ENCODE results near the gene HYAL3. TPM values are rescaled to one million over a fixed set of nuclear protein-coding genes. Genes with fewer than 3 reads are reported as not detected.

The HYAL3 gene
- total and polyA plus RNA-seq, 2 of the 13 experiments (the other 11 are each of a cell fraction or from before 2014, with no cell fraction given), result 5.5 to 10.4 TPM

DNA sequence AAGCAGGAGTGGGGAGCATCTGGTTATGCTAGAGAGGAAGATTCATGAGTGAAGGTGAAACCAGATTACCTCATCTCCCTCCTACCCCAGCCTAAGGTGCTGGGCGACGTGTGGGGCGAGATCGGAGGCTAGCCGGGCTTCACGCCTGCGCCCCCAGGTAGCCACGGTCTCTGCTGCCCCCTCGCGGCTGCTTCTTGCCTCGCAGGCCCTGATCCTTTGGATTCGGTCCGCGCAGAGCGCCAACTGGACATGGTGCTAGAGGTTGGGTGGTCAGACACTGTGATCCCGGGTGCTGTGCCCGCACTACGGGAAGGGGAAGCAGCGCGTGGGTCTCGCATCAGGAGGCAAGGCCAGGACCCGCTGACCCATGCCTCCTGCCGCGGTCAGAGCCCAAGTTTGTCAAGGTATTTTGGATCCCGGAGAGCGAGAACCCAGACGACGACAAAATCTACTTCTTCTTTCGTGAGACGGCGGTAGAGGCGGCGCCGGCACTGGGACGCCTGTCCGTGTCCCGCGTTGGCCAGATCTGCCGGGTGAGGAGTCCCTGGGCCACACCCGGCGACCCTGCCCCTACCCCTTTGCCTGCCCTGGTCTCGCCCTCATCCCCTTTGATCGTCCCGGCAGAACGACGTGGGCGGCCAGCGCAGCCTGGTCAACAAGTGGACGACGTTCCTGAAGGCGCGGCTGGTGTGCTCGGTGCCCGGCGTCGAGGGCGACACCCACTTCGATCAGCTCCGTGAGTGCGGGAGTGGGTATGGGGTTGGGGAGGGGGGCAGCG is 26.1 kb downstream of the HYAL3 start (continued):
- TF ChIP-seq, protein P1, sequence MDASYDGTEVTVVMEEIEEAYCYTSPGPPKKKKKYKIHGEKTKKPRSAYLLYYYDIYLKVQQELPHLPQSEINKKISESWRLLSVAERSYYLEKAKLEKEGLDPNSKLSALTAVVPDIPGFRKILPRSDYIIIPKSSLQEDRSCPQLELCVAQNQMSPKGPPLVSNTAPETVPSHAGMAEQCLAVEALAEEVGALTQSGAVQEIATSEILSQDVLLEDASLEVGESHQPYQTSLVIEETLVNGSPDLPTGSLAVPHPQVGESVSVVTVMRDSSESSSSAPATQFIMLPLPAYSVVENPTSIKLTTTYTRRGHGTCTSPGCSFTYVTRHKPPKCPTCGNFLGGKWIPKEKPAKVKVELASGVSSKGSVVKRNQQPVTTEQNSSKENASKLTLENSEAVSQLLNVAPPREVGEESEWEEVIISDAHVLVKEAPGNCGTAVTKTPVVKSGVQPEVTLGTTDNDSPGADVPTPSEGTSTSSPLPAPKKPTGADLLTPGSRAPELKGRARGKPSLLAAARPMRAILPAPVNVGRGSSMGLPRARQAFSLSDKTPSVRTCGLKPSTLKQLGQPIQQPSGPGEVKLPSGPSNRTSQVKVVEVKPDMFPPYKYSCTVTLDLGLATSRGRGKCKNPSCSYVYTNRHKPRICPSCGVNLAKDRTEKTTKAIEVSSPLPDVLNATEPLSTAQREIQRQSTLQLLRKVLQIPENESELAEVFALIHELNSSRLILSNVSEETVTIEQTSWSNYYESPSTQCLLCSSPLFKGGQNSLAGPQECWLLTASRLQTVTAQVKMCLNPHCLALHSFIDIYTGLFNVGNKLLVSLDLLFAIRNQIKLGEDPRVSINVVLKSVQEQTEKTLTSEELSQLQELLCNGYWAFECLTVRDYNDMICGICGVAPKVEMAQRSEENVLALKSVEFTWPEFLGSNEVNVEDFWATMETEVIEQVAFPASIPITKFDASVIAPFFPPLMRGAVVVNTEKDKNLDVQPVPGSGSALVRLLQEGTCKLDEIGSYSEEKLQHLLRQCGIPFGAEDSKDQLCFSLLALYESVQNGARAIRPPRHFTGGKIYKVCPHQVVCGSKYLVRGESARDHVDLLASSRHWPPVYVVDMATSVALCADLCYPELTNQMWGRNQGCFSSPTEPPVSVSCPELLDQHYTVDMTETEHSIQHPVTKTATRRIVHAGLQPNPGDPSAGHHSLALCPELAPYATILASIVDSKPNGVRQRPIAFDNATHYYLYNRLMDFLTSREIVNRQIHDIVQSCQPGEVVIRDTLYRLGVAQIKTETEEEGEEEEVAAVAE (CRISPR knock-in tag; IDR thresholded peaks at IDR 0.05; ENCODE audit: borderline replicate concordance), result no peak
- TF ChIP-seq ZNF121 (CRISPR knock-in tag; IDR thresholded peaks at IDR 0.05), result no peak
- TF ChIP-seq NFATC3 (CRISPR knock-in tag; IDR thresholded peaks at IDR 0.05), result no peak
- 0 out of 2 replicates have a peak, but pooled peaks have one; percentile 21 for TF ChIP-seq JUN (CRISPR knock-in tag; IDR thresholded peaks at IDR 0.05)
- TF ChIP-seq SKI (IDR thresholded peaks at IDR 0.05; ENCODE audit: partially characterized antibody), result peak; percentile 13
- no peak for TF ChIP-seq ZNF672 (CRISPR knock-in tag; IDR thresholded peaks at IDR 0.05)
- TF ChIP-seq ZNF678 (CRISPR knock-in tag; IDR thresholded peaks at IDR 0.05), result no peak
- TF ChIP-seq, protein P2, sequence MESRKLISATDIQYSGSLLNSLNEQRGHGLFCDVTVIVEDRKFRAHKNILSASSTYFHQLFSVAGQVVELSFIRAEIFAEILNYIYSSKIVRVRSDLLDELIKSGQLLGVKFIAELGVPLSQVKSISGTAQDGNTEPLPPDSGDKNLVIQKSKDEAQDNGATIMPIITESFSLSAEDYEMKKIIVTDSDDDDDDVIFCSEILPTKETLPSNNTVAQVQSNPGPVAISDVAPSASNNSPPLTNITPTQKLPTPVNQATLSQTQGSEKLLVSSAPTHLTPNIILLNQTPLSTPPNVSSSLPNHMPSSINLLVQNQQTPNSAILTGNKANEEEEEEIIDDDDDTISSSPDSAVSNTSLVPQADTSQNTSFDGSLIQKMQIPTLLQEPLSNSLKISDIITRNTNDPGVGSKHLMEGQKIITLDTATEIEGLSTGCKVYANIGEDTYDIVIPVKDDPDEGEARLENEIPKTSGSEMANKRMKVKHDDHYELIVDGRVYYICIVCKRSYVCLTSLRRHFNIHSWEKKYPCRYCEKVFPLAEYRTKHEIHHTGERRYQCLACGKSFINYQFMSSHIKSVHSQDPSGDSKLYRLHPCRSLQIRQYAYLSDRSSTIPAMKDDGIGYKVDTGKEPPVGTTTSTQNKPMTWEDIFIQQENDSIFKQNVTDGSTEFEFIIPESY (CRISPR knock-in tag; IDR thresholded peaks at IDR 0.05), result peak; percentile 100
- peak; percentile 47; the same call in 1 of the 2 replicates for TF ChIP-seq KAT8 (CRISPR knock-in tag; IDR thresholded peaks at IDR 0.05)
- TF ChIP-seq BRD4 (CRISPR knock-in tag; IDR thresholded peaks at IDR 0.05), result no peak
- TF ChIP-seq, protein P3, sequence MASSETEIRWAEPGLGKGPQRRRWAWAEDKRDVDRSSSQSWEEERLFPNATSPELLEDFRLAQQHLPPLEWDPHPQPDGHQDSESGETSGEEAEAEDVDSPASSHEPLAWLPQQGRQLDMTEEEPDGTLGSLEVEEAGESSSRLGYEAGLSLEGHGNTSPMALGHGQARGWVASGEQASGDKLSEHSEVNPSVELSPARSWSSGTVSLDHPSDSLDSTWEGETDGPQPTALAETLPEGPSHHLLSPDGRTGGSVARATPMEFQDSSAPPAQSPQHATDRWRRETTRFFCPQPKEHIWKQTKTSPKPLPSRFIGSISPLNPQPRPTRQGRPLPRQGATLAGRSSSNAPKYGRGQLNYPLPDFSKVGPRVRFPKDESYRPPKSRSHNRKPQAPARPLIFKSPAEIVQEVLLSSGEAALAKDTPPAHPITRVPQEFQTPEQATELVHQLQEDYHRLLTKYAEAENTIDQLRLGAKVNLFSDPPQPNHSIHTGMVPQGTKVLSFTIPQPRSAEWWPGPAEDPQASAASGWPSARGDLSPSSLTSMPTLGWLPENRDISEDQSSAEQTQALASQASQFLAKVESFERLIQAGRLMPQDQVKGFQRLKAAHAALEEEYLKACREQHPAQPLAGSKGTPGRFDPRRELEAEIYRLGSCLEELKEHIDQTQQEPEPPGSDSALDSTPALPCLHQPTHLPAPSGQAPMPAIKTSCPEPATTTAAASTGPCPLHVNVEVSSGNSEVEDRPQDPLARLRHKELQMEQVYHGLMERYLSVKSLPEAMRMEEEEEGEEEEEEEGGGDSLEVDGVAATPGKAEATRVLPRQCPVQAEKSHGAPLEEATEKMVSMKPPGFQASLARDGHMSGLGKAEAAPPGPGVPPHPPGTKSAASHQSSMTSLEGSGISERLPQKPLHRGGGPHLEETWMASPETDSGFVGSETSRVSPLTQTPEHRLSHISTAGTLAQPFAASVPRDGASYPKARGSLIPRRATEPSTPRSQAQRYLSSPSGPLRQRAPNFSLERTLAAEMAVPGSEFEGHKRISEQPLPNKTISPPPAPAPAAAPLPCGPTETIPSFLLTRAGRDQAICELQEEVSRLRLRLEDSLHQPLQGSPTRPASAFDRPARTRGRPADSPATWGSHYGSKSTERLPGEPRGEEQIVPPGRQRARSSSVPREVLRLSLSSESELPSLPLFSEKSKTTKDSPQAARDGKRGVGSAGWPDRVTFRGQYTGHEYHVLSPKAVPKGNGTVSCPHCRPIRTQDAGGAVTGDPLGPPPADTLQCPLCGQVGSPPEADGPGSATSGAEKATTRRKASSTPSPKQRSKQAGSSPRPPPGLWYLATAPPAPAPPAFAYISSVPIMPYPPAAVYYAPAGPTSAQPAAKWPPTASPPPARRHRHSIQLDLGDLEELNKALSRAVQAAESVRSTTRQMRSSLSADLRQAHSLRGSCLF (CRISPR knock-in tag; IDR thresholded peaks at IDR 0.05; ENCODE audit: borderline replicate concordance), result no peak
- TF ChIP-seq, protein P4, sequence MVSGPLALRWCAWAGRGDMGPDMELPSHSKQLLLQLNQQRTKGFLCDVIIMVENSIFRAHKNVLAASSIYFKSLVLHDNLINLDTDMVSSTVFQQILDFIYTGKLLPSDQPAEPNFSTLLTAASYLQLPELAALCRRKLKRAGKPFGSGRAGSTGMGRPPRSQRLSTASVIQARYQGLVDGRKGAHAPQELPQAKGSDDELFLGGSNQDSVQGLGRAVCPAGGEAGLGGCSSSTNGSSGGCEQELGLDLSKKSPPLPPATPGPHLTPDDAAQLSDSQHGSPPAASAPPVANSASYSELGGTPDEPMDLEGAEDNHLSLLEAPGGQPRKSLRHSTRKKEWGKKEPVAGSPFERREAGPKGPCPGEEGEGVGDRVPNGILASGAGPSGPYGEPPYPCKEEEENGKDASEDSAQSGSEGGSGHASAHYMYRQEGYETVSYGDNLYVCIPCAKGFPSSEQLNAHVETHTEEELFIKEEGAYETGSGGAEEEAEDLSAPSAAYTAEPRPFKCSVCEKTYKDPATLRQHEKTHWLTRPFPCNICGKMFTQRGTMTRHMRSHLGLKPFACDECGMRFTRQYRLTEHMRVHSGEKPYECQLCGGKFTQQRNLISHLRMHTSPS (CRISPR knock-in tag; IDR thresholded peaks at IDR 0.05; ENCODE audit: low read depth), result 0 out of 2 replicates have a peak, but pooled peaks have one; percentile 44
- no peak for TF ChIP-seq ZNF234 (CRISPR knock-in tag; conservative IDR thresholded peaks at IDR 0.05)
- TF ChIP-seq, protein P5, sequence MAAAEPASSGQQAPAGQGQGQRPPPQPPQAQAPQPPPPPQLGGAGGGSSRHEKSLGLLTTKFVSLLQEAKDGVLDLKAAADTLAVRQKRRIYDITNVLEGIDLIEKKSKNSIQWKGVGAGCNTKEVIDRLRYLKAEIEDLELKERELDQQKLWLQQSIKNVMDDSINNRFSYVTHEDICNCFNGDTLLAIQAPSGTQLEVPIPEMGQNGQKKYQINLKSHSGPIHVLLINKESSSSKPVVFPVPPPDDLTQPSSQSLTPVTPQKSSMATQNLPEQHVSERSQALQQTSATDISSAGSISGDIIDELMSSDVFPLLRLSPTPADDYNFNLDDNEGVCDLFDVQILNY (CRISPR knock-in tag; conservative IDR thresholded peaks at IDR 0.05), result no peak
- TF ChIP-seq ZNF792 (CRISPR knock-in tag; IDR thresholded peaks at IDR 0.05), result peak; percentile 96
